HS-5 (cell line): ENCODE measurements around the gene GNB5.
"Not testable (repeated sequence)": the region's sequence is repeated elsewhere in the genome, so short reads cannot be mapped to it uniquely, and the experiment has no call there.

Source experiments
- DNase-seq: peaks from one replicate; pipeline ENCODE4 v3.0.0-alpha.2; 2012; ENCODE audit warnings: low read depth

Gene GNB5

DNA sequence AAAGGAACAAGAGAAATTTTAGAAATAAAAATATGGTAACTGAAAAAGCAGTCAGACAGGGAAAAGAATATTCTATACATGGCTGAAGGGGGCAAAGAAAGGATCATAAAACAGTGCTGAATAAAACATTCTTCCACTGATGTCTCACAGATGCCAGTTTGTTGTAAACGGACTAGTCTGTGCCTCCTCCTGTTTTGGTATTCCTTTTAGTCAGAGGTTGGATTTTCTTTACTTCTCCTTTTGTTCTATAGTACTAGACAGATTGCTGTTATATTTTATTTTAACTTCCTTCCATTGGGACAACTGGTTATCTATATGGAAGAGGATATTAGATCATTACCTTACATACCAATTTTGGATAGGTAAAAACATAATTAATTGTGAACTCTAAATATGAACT lies 16.0 kb upstream of the GNB5 start:
- no peak for DNase-seq

- DNase-seq, result no peak
Observed at GRCh38 chr15:52206446-52206845, 15.3 kb upstream of the GNB5 start.

DNA sequence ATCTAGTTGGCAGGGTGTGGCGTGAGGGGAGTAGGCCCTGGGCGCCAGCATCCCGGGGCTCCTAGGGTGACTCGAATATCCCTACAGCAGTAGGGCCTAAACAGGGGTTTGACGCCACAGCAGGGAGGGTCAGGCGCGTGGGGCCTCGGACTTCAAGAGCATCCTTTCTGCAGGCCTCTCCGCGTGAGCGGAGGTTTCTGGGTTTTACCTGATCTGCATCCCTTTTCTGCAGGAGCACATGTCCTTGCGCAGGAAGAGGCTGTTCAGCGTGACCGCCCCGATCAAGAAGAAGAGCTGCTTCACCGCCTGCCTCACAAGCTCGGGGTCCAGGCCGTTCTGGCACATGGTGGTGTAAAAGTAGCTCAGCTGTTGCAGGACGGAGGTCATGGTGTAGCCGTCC lies 13.5 kb upstream of the GNB5 start:
- no peak for DNase-seq

GRCh38 chr15:52200831-52201365 lies 9.7 kb upstream of the GNB5 start:
- DNase-seq, result no peak

GRCh38 chr15:52199271-52199670 lies 8.1 kb upstream of the GNB5 start:
- no peak for DNase-seq

DNA sequence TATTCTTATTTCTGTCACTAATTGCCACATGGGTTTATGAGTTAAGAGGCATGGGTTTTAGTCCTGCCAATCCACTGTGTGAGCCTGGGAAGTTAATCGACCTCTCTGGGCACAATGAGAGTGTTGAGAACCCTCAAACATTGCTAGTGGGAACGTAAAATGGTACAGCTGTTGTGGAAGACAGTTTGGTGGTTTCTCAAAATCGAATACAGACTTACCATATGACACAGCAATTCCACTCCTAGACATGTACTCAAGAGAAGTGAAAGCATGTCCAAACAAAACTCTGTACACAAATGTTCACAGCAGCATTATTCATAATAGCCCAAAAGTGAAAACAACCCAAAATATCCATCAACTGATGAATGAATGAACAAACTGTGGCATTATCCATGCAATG lies 5.7 kb upstream of the GNB5 start:
- DNase-seq, result no peak

DNA sequence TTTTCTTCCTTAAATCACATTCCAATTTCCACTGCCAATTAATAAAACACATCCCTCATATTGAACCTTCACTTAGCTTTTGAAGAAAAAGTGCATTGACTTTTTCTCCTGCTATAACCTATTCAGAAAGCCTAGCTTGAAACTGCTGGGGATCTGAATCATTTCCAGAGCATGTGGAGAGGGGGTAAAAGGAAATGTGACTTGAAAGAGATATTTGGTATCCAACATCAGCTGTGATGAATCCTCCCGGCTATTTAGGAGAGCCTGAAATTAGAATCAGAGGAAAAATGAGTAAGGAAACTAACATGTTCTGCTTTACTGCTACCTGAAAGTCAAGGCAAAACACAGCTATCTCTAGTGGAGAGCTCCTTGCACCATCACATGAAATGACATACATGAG lies 2.6 kb upstream of the GNB5 start:
- no peak for DNase-seq

GRCh38 chr15:52193321-52193720 lies 2.1 kb upstream of the GNB5 start:
- DNase-seq, result no peak

DNA sequence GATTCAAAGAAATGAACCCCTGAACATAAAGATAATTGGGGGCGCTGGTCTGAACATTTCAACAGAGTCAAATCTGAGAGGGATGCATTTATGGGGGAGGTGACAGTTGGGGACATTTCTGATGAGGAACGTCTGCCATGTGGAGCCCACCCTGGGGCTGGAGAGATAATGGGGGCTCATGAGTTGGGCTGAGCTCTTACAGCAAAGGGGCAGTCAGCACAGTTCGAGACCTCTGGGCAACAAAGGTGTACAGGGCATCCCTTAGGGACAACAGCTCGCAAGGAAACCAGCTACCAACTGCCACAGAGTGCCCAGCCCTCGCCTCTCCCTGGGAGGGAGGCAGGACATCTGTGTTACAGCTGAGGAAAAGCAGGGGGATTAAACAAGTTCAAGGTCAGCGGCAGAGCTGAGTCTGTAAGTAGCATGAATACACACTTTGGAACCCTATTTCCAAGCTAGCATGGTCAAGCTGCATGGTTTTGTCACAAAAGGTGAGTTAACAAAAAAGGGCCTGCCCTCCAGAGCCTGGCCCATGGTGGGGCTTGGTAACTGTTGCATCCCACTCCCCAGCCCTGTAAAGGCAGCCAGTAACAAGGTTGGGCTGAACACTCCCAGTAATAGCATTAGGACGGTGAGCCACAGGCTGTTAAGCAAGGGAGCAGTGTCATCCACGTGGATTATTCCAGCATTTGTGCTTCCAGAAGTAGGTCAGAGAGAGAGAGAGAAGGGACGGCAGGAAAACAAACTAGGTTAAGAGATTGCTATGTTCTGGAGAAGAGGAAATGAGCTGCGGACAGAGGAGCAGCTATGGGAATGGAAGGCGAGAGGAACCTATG lies 4.3 kb downstream of the GNB5 start:
- DNase-seq, result no peak

- no peak for DNase-seq
Observed at GRCh38 chr15:52185151-52185561, 6.0 kb downstream of the GNB5 start.

- DNase-seq, result no peak
Observed at GRCh38 chr15:52184721-52185120, 6.5 kb downstream of the GNB5 start.

- DNase-seq, result no peak
Observed at GRCh38 chr15:52183562-52184173, 7.5 kb downstream of the GNB5 start.

DNA sequence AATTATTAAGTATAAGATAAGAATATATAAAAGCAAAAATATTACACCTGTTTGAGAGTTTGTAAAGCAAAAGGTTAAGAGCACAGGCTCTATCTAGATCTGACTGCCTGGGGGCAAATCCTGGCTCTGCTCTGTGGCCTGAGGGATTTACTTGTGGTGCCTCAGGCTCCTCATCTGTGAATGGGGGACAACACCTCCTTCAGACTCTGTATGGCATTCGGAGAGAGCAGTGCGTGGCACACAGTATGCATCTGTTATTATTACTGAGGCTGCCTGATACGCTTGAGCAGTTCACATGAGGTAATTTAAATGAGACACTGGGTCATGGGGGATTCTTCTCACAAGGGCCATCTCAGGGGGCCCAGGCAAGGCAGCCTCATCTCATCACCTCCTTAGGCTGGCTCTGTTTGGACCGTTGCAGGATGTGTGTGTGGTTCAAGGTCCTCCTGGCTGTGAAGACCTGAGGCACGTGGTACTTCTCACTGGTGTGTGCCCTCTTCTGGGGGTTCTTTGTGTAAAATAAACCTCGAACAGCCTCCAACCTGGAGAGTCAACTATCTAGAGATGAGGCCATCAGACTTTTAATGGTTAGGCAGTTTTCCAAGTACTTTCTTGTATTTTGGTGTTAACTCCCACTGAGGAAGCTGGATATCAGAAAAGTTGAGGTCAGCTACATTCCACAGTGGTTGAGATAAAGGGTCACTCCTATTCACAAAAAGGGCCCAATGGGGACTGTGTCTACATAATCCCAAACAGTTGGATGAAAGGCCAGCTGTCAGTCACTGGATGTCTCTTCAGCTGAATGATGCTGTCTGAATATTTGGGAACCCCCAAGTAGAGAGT lies 9.0 kb downstream of the GNB5 start:
- DNase-seq, result no peak

- no peak for DNase-seq
Observed at GRCh38 chr15:52180851-52181450, 10.2 kb downstream of the GNB5 start.

- no peak for DNase-seq
Observed at GRCh38 chr15:52180196-52180835, 10.9 kb downstream of the GNB5 start.

GRCh38 chr15:52179278-52180195 lies 11.7 kb downstream of the GNB5 start:
- DNase-seq, result peak; percentile 36

GRCh38 chr15:52178765-52179164 lies 12.4 kb downstream of the GNB5 start:
- no peak for DNase-seq

GRCh38 chr15:52172869-52173268 lies 18.3 kb downstream of the GNB5 start:
- DNase-seq, result no peak

- DNase-seq, result no peak
Observed at GRCh38 chr15:52171807-52172206, 19.4 kb downstream of the GNB5 start.

DNA sequence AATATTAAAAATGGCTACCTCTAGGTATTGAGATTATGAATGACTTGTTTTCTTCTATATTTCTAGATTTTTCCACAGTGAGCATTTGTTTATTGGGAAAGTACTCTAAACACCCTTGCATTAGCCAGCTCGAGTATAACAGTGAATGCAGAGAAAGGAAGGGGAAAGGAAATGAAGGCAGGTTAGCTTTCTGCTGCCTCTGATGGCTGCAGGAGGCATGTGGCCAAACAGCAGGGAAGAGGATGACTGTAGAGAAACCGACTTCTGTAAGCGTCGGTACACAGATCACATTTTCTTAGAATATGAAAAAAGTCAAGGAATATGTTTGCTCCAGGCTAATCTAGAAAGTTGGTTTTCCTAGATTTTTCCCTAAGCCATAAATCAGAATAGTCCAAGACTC lies 19.8 kb downstream of the GNB5 start:
- no peak for DNase-seq

DNA sequence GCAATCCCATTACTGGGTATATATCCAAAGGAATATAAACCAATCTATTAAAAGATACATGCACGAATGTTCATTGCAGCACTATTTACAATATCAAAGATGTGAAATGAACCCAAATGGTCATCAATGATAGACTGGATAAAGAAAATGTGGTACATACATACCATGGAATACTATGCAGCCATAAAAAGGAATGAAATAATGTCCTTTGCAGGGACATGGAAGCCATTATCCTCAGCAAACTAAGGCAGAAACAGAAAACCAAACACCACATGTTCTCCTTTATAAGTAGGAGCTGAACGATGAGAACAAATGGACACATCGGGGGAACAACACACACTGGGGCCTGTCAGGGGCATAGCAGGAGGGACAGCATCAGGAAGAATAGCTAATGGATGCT lies 21.0 kb downstream of the GNB5 start:
- not testable (repeated sequence) for DNase-seq
